ENCODE results near the gene MEI4. TPM values are rescaled to one million over a fixed set of nuclear protein-coding genes. Genes with fewer than 3 reads are reported as not detected.

The MEI4 gene
- total and polyA plus RNA-seq, 2 of the 8 experiments (the other 6 are each of a cell fraction or from before 2014, with no cell fraction given), result 0.05 to 0.24 TPM

DNA sequence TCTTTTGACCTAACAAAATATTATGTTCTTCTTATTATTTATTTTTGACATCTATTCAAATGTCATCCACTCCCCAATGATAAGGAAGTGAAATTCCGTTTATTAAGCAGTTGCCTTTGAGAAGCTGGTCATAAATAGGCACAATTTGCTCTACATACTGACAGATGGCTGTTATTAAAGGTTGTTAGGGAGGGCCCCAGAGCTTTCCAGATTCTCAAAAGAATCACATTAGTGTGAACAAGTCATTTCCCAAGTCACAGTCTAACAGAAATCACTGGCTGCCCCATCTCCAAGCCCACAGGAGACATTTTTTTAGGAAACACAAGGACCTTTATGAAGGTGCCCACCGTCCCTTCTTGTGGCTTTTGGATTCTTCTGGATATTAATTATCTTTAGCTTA, 172.4 kb downstream of the MEI4 start:
- H3K4me3 ChIP-seq (ENCODE audit: extremely low read depth in 1 of 4, insufficient read depth in 2 of 4, low read depth in 3 of 4, low read length in 4 of 4), result no peak overlapping the region
- H4K8ac ChIP-seq (ENCODE audit: extremely low read depth, insufficient read depth, low read length), result no peak overlapping the region
- H2AFZ ChIP-seq (ENCODE audit: low read length), result no peak overlapping the region
- H2BK12ac ChIP-seq (ENCODE audit: low read depth, low read length), result no peak overlapping the region
- H2BK120ac ChIP-seq (replicated peaks; ENCODE audit: low read depth, low read length), result no peak overlapping the region
- H3K14ac ChIP-seq (ENCODE audit: insufficient read length), result no peak overlapping the region
- H2BK20ac ChIP-seq (ENCODE audit: low read length), result no peak overlapping the region
- no peak overlapping the region for H3K4me2 ChIP-seq (ENCODE audit: insufficient read depth in 1 of 2, low read depth in 2 of 2, low read length in 2 of 2)
- no peaks in the 10 kb centered on the region for H3K9me3 ChIP-seq (ENCODE audit: insufficient read depth in 2 of 2, low read depth in 1 of 2, low read length in 1 of 2)
- H3K9ac ChIP-seq (replicated peaks in 1 of 4; ENCODE audit: extremely low read depth in 1 of 4, low read depth in 3 of 4, low read length in 3 of 4), result no peak overlapping the region
- no peak overlapping the region for H3K4ac ChIP-seq (replicated peaks; ENCODE audit: insufficient read length, low read depth, low read length)
- no peaks in the 10 kb centered on the region for H3K36me3 ChIP-seq (ENCODE audit: control insufficient read depth in 2 of 4, insufficient read depth in 4 of 4, low read length in 3 of 4)
- H3K4me1 ChIP-seq (replicated peaks in 1 of 4; ENCODE audit: control insufficient read depth in 3 of 4, insufficient read depth in 4 of 4, low read length in 3 of 4), result no peaks in the 10 kb centered on the region
- no peak overlapping the region for H3K56ac ChIP-seq (replicated peaks; ENCODE audit: insufficient read length, low read depth, low read length)
- H4K91ac ChIP-seq (replicated peaks; ENCODE audit: insufficient read length, low read length), result no peak overlapping the region
- H3K18ac ChIP-seq (ENCODE audit: extremely low read depth, low read length), result no peak overlapping the region
- no peaks in the 10 kb centered on the region for H4K20me1 ChIP-seq (replicated peaks in 1 of 2; ENCODE audit: control insufficient read depth in 1 of 2, insufficient read depth in 2 of 2, low read length in 2 of 2)
- POLR2A ChIA-PET (ENCODE audit: partially characterized antibody), result no interaction called here
- no peaks in the 10 kb centered on the region for H3K79me1 ChIP-seq (ENCODE audit: low read depth, low read length)
- CTCF ChIA-PET (ENCODE audit: partially characterized antibody), result interaction anchor here (0.5 kb wide), 1 partner anchor 1738 kb away, joined by 3 read pairs; no protein-coding TSS in a partner anchor
- H3K27ac ChIP-seq (ENCODE audit: low read depth, low read length), result no peak overlapping the region
- no peak overlapping the region for H2AK5ac ChIP-seq (ENCODE audit: low read depth, low read length)
- no peak overlapping the region for H4K5ac ChIP-seq (ENCODE audit: insufficient read length, low read depth, low read length)
- H3K23me2 ChIP-seq (ENCODE audit: low read depth, low read length), result no peaks in the 10 kb centered on the region
- H3K79me2 ChIP-seq (ENCODE audit: control insufficient read depth in 1 of 2, insufficient read depth in 2 of 2, low read length in 2 of 2), result no peaks in the 10 kb centered on the region
- H3K23ac ChIP-seq (ENCODE audit: insufficient read length), result no peak overlapping the region
- WGBS, 2 experiments (ENCODE audit: extremely low coverage in 1 of 2, insufficient coverage in 1 of 2, insufficient read length in 1 of 2, insufficient replicate concordance in 2 of 2, low coverage in 1 of 2, low lambda C conversion rate in 2 of 2, missing lambda C conversion rate in 1 of 2), result 94% methylated on average over 2 of the region's 2 CpGs; no CpG with 5 or more reads in 1 of the 2 experiments
- no peak overlapping the region for H2BK15ac ChIP-seq (ENCODE audit: low read length)
- FAIRE-seq (no peak), DNase-seq (ENCODE audit: low read depth in 1 of 2, low spot score in 2 of 2) (no peak)
- no peak overlapping the region for H2BK5ac ChIP-seq (ENCODE audit: low read depth, low read length)
- no peaks in the 10 kb centered on the region for H3K27me3 ChIP-seq (replicated peaks in 1 of 4; ENCODE audit: control insufficient read depth in 3 of 4, extremely low read depth in 1 of 4, insufficient read depth in 3 of 4, low read length in 3 of 4)
- no peak for TF ChIP-seq NANOG (IDR thresholded peaks at IDR 0.05; ENCODE audit: insufficient read depth, low read depth, low read length, poor library complexity, severe bottlenecking)
- no peak for TF ChIP-seq TCF12 (IDR thresholded peaks at IDR 0.05; ENCODE audit: low read depth, low read length)
- TF ChIP-seq BACH1 (IDR thresholded peaks at IDR 0.05; ENCODE audit: low read length), result no peak
- TF ChIP-seq TBP (IDR thresholded peaks at IDR 0.05; ENCODE audit: low read depth, low read length), result no peak
- no peak for TF ChIP-seq GTF2F1 (IDR thresholded peaks at IDR 0.05; ENCODE audit: borderline replicate concordance, low read depth, low read length)
- TF ChIP-seq CTBP2 (IDR thresholded peaks at IDR 0.05; ENCODE audit: borderline replicate concordance, insufficient read depth, insufficient read length, low read length), result no peak
- TF ChIP-seq POU5F1 (IDR thresholded peaks at IDR 0.05; ENCODE audit: low read depth, low read length), result no peak
- no peak for TF ChIP-seq RNF2 (IDR thresholded peaks at IDR 0.05; ENCODE audit: borderline replicate concordance, low read depth, low read length, missing control alignments, poor library complexity, severe bottlenecking)
- TF ChIP-seq KDM4A (IDR thresholded peaks at IDR 0.05; ENCODE audit: low read depth, low read length, severe bottlenecking), result no peak

Measured in H1 (cell line).